DOHH2 (cell line): ENCODE measurements around the gene BRD3OS.

Source experiments
- H3F3A ChIP-seq: fragments of 200-600 bp; sonication (generic), shearing (Covaris generic); 2 replicates; pipeline ENCODE4 v1.6.0; 2016; ENCODE audit warnings: antibody characterized with exemption, mild to moderate bottlenecking; ENCODE audit not compliant: control insufficient read depth, insufficient read depth
- H3K27ac ChIP-seq: fragments of 200-600 bp; sonication (generic); 2 replicates; pipeline ENCODE4 v1.5.1; 2014; ENCODE audit warnings: low read depth, mild to moderate bottlenecking, low read length, moderate library complexity
- H3K27me3 ChIP-seq: fragments of 200-600 bp; sonication (generic); 2 replicates; pipeline ENCODE4 v1.6.1; 2014; ENCODE audit warnings: mild to moderate bottlenecking, low read length, mixed read lengths; ENCODE audit not compliant: control insufficient read depth
- H3K36me3 ChIP-seq: fragments of 200-600 bp; sonication (generic); 2 replicates; pipeline ENCODE4 v1.6.1; 2014; ENCODE audit warnings: mild to moderate bottlenecking, low read length, moderate library complexity, mixed read lengths; ENCODE audit not compliant: control insufficient read depth
- H3K4me1 ChIP-seq: fragments of 200-600 bp; sonication (generic); 2 replicates; pipeline ENCODE4 v1.6.1; 2014; ENCODE audit warnings: mild to moderate bottlenecking, low read length, mixed read lengths; ENCODE audit not compliant: control insufficient read depth
- H3K4me2 ChIP-seq: fragments of 200-600 bp; sonication (generic); 2 replicates; pipeline ENCODE4 v1.6.0; 2014; ENCODE audit warnings: mild to moderate bottlenecking, low read length, moderate library complexity
- H3K4me3 ChIP-seq: fragments of 200-600 bp; sonication (generic); 2 replicates; pipeline ENCODE4 v1.5.1; 2014; ENCODE audit warnings: mild to moderate bottlenecking, low read length, mixed read lengths
- H3K79me2 ChIP-seq: fragments of 200-600 bp; sonication (generic); 2 replicates; pipeline ENCODE4 v1.6.1; 2014; ENCODE audit warnings: mild to moderate bottlenecking, low read length, mixed read lengths; ENCODE audit not compliant: control insufficient read depth
- H3K9me2 ChIP-seq: fragments of 200-600 bp; sonication (generic); replicated peaks from 2 replicates; pipeline ENCODE4 v1.6.1; 2014; ENCODE audit warnings: mild to moderate bottlenecking, low read length, mixed read lengths; ENCODE audit not compliant: control insufficient read depth
- H3K9me3 ChIP-seq: fragments of 200-600 bp; sonication (generic); 2 replicates; pipeline ENCODE4 v1.6.1; 2014; ENCODE audit warnings: antibody characterized with exemption, low read length, mixed read lengths; ENCODE audit not compliant: control insufficient read depth, insufficient read depth
- H4K20me1 ChIP-seq: fragments of 200-600 bp; sonication (generic); 2 replicates; pipeline ENCODE4 v1.6.0; 2014; ENCODE audit warnings: low read depth, mild to moderate bottlenecking, antibody characterized with exemption, low read length, moderate library complexity; ENCODE audit not compliant: control insufficient read depth, insufficient read depth
- CTCF ChIP-seq: fragments of 200-600 bp; sonication (generic); IDR thresholded peaks from one replicate; pipeline ENCODE4 v1.5.1; 2014; ENCODE audit warnings: antibody characterized with exemption, mild to moderate bottlenecking, low read depth, low read length; ENCODE audit not compliant: poor library complexity, severe bottlenecking
- EZH2phosphoT487 ChIP-seq: fragments of 200-600 bp; sonication (generic); IDR thresholded peaks from 2 replicates; pipeline ENCODE4 v1.6.1; 2017; ENCODE audit warnings: borderline replicate concordance, mild to moderate bottlenecking, antibody characterized with exemption, low read length, moderate library complexity, mixed read lengths

BRD3OS gene

DNA sequence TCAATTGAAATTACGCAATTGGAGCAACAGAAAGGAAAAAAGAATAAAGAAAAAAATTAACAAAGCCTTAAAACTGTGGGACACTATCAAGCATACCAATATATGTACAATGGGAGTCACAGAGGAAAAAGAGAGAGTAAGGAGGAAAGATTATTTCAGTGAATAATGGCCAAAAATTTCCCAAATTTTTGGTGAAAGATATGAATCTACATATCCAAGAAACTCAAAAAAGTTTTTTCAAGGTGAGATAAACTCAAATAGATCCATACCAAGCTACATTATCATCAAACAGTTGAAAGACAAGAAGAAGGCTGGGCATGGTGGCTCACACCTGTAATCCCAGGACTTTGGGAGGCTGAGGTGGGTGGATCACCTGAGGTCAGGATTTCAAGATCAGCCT, 51.4 kb downstream of the BRD3OS start:
- H3K4me2 ChIP-seq, result no peak overlapping the region
- no peaks in the 10 kb centered on the region for H3K4me1 ChIP-seq
- no peaks in the 10 kb centered on the region for H3K36me3 ChIP-seq
- no peaks in the 10 kb centered on the region for H3F3A ChIP-seq
- peaks cover 3% of the 10 kb centered on the region; the same call in 1 of the 2 replicates for H3K27me3 ChIP-seq
- no peak for TF ChIP-seq CTCF
- no peak for TF ChIP-seq EZH2phosphoT487
- H3K9me2 ChIP-seq, result no peaks in the 10 kb centered on the region
- no peaks in the 10 kb centered on the region for H3K79me2 ChIP-seq
- H3K4me3 ChIP-seq, result no peak overlapping the region
- no peak overlapping the region for H3K27ac ChIP-seq
- H3K9me3 ChIP-seq, result peaks cover 9% of the 10 kb centered on the region
- H4K20me1 ChIP-seq, result no peaks in the 10 kb centered on the region
